NOMO-1 (cell line): ENCODE data around the gene FAM174C.

Experiments
- DNase-seq, 2 experiments: peaks; one replicate each; lab custom pipeline; 2025; ENCODE audit not compliant: unreplicated experiment in 2 of 2; lab: John Stamatoyannopoulos, UW

Gene FAM174C

DNA sequence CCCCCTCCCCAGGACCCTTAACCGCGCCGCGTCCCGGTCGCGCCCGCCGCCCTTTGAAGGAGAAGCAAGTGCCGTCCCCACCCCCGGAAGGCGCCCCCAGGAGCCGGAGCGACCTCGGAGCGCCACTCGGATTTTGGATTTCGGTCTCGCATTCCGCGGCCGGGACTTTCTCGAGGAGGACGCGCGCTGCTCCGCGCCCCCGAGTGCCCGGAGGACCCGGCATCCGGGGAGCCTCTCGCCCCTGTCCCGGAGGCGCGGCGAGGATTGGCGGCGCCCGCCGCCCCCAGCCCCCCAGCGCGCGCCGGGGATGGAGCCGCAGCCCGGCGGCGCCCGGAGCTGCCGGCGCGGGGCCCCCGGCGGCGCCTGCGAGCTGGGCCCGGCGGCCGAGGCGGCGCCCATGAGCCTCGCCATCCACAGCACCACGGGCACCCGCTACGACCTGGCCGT is 25.3 kb upstream of the FAM174C start:
- no peak for DNase-seq

DNA sequence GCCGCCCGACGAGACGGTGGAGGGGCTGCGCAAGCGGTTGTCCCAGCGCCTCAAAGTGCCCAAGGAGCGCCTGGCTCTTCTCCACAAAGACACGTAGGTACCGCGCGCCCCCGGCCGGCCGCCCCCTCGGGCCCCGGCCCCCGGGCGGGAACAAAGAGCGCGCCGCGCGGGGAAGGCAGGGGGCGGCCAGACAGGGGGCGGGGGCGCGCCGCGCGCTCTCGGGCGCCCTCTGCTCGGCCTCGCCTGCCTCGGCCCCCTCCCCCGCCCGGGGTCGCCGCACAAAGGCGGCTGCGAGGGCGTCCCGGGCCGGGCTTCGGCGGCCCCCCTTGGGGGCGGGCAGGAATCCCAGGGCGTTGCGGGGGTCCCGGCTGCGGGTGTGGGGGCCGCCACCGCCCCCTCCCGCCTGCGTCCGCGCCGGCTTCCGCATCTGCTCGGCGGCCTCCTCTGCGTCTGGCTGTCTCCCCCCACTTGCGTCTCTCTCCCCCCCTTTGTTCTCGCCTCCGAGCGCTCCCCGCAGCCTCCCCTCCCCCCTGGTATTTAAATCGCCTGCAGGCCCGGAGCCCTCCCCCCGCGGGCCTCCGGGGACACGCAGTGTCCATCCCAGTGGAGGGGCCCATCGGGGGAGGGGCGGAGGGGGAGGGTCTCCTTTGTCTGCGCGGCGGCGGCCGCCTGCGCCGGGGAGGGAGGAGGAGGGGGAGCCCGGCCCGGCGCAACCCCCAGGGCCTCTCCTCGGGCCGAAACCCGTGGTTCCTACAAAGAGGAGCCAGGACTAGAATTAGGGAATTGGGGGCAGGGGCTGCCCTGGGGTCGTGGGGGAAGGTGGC is 24.7 kb upstream of the FAM174C start:
- DNase-seq = peak; percentile 26 to 64

DNA sequence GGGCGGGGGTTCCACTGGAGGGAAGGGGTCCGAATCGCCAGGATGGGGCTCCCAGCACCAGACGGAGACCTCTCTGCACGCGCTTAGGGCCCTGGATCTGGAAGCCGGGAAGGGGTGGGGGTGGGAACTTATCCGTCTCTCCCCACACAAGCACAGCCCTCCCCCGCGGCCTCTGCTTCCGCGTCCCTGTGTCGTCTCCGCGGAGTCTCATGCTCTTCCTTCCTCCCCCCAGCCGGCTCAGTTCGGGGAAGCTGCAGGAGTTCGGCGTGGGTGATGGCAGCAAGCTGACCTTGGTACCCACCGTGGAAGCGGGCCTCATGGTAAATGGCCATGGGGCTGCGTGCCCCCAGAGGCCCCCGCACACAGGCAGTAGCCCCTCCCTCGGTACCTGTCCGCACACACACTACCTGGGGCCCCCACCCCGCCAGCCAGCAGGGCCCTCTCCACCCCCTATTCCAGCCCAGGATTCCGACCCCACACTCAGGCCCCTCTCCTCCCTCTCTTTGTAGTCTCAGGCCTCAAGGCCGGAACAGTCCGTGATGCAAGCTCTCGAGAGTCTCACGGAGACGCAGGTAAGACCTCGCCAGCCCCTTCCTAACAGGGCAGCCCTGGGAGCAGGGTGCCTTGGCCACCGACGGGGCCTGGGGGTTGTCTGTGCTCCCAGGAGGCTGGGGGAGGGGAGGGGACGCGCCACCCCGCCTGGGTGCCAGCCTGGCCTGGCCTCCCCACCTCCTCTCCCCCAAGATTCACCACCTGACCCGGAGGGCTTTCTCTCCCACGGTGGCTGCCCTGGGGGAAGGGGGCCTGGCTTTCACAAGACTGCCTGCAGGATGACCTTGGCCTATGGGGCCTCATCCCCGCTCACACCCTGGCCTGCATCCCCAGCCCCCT is 23.8 kb upstream of the FAM174C start:
- peak; percentile 75 to 76 for DNase-seq

- DNase-seq = peak; percentile 94 to 98
Observed at GRCh38 chr19:1252221-1252820, 23.0 kb upstream of the FAM174C start.

DNA sequence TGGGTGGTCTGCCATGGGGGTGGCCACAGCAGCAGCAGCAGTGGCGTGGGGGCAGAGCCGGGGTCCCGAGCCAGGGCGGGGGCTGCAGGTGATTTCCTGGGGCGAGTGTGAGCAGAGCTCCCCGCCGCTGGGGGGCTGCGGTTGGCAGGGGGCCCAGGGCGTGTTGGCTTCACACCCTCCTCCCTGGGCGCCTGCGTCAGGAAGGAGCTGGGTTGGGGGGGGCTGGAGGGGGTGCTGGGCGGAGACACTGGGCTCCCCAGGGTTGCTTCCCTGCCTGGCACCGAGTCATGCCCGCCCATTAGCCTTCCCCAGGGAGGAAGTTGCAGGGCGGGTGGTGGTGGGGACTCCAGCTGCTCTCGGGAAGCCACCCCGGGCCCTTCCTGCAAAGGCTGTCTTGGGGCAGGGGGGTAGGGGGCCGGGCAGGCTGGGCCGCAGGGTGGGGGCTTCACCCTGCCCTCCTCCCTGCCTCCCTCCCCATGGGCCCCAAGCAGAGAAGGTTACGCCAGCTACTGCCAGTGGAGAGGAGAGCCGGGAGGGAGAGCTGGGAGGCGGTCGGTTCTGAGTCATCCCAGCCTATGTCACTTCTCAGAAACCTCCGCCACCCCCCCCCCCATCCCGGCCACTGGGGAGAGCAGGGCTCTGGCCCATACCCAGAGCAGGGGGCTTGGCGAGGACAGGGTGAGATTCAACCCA is 22.4 kb upstream of the FAM174C start:
- DNase-seq = peak; percentile 88 to 98

- DNase-seq = peak in 1 of 2 experiments; percentile 47
Observed at GRCh38 chr19:1253514-1254080, 21.7 kb upstream of the FAM174C start.

DNA sequence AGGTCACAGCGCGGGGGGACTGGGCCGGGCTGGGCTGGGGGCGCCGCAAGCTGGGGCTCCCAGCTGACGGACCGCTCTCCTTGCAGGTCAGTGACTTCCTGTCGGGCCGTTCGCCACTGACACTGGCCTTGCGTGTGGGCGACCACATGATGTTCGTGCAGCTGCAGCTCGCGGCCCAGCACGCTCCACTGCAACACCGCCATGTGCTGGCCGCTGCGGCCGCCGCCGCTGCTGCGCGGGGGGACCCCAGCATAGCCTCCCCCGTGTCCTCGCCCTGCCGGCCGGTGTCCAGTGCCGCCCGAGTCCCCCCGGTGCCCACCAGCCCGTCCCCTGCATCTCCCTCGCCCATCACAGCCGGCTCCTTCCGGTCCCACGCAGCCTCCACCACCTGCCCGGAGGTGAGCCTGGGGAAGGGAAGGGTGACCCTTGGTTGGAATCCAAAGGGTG is 21.2 kb upstream of the FAM174C start:
- no peak for DNase-seq

- DNase-seq = no peak
Observed at GRCh38 chr19:1254530-1255185, 20.7 kb upstream of the FAM174C start.

DNA sequence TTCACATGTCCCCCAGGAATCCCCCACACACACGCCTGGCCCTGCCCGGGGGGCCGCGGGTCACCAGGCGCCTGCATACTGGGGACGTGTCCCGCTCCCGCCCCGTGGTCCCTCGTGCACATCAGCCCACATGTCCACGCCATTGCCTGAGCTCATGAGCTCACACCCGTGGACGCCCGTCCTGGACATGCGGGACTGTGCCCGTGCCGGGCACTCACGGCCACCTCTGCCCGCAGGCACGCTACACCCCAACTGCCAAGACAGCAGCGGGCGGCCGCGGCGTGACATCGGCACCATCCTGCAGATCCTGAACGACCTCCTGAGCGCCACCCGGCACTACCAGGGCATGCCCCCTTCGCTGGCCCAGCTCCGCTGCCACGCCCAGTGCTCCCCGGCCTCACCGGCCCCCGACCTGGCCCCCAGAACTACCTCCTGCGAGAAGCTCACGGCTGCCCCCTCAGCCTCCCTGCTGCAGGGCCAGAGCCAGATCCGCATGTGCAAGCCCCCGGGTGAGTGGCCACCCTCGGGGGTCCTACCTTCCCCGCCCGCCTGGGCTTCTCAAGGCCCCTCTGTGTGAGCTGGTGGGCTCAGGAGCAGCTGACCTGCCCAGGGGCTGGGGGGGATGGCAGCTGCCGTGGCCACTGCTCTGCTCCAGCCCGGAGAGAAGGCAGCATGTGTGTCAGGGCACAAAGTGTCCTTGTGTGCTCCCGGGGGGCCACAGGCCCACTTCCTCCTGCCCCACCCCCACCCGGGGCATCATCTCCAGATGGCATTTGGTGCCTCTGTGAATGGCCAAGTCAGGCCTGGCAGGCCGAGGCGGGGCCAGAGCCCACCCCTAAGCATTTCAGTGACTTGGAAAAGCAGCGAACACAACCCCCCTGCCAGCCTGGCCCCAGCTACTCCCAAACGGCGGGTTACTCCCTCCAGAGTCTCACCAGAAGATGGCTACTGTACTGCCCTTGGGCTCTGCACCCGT is 19.9 kb upstream of the FAM174C start:
- no peak for DNase-seq

GRCh38 chr19:1256646-1257474 is 18.5 kb upstream of the FAM174C start:
- DNase-seq = no peak

DNA sequence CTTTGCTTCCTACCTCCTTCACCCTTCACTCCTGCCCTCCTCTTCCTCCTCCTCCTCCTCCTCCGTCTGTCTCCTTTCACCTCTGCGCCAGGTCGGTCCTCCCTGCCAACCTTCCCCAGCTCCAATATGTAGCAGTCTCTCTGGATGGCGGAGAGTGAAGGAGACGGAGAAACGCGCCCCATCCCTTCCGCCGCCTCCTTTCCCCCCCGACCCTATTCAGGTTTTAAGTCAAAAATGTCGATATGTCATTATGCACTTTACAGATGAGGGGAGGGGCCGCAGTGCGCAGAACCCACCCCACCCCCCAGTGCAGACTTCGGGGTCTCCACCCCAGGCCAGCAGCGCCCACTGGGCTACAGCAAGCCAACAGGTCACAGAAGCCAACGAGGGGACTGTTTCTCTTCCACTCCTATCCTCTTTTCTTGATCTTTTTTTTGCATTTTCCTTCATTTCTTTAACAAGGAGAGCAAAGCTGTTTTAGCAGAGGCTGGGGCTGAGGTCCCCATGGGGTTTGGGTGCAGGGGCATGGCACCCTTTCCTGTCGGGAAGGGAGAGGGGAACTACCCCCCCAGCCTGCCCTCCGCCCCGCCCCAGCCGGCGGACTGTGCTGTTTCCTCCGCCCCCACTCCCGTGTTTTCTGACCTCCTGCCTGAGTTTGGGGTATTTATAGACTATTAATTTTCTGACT is 17.7 kb upstream of the FAM174C start:
- DNase-seq = no peak

DNA sequence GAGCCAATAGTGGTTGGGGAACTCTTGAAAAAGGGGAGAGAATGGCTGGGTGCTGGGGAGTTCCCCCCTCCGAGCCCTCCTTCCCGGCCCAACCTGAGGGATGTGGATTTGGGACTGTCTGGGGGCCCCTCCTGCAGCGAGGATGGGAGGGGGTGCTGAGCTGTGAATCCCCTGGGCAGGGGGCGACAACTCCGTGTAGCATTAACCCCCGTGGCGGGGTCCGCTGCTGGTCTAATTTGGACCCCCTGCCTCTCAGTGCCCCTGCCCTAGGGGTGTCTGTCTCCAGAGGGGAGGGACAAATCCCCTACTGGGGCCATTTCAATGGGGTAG is 17.2 kb upstream of the FAM174C start:
- DNase-seq = no peak

- DNase-seq = peak in 1 of 2 experiments; percentile 48
Observed at GRCh38 chr19:1258707-1259205, 16.6 kb upstream of the FAM174C start.

GRCh38 chr19:1259206-1259875 is 16.0 kb upstream of the FAM174C start:
- DNase-seq = peak; percentile 62 to 65

DNA sequence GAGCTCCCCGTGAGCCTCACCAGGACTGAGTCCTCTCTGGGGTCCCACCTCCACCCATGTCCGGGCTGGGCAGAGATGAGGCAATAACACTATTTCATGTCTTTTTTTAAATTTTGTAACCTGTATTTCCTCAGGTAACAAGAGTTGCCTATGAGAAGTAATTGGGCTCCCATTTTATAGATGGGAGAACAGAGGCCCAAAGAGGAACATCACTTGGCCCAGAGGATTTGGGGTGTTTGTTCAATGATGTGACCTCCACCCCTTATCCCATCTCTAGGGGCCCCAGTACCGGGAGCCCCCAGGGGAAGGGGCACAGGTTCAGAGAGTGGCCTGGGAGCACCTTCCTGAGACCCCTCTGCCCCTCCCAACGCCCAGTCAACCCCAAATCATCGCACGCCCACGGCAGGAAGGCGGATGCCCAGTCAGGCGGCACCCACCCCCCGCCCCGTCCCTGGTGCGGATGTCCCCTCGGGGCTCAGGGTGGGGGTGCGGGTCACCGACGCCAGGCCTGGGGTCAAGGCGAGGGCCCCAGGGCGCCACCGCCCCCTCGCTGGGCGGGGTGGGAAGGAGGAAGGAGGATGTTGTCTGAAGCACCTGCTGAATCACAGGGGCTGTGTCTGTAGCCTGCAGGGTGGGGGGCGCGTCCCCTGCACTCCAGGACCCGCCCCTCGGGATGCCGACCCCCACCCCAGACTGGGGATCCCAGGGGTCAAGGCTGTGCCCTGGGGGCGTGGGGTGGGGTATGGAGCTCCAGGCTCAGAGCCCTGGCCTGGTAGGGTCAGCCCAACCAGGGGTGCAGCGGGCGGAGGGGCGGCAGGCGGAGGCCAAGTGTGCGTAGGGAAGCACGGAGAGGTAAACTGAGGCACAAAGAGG is 15.2 kb upstream of the FAM174C start:
- DNase-seq = no peak
